Activated CD8-positive, alpha-beta memory T cell treated with anti-CD3 and anti-CD28 coated beads for 48 hours (primary cell): Measurements from ENCODE around the gene HSPB8.
"Not testable (repeated sequence)": the region's sequence is repeated elsewhere in the genome, so short reads cannot be mapped to it uniquely, and the experiment has no call there.

ENCODE experiments used
- DNase-seq, 3 experiments: peaks; one replicate each; pipeline ENCODE4 v3.0.0-alpha.2; 2020; ENCODE audit warnings: low read depth in 2 of 3, low spot score in 2 of 3

Gene HSPB8

GRCh38 chr12:119204671-119205285 lies 26.0 kb downstream of the HSPB8 start:
- no peak for DNase-seq

- no peak for DNase-seq
Measured at GRCh38 chr12:119206348-119207062, 27.8 kb downstream of the HSPB8 start.

- no peak for DNase-seq
Measured at GRCh38 chr12:119207063-119207560, 28.4 kb downstream of the HSPB8 start.

GRCh38 chr12:119208626-119209061 lies 29.9 kb downstream of the HSPB8 start:
- no peak for DNase-seq

GRCh38 chr12:119211884-119212283 lies 33.2 kb downstream of the HSPB8 start:
- DNase-seq, result no peak

- DNase-seq, result no peak
Measured at GRCh38 chr12:119216084-119216483, 37.4 kb downstream of the HSPB8 start.

- not testable (repeated sequence) for DNase-seq
Measured at GRCh38 chr12:119218875-119219274, 40.1 kb downstream of the HSPB8 start.

GRCh38 chr12:119222222-119222951 lies 43.7 kb downstream of the HSPB8 start:
- DNase-seq, result no peak

GRCh38 chr12:119225454-119225853 lies 46.7 kb downstream of the HSPB8 start:
- DNase-seq, result no peak

- no peak for DNase-seq
Measured at GRCh38 chr12:119227292-119227691, 48.6 kb downstream of the HSPB8 start.

- DNase-seq, result no peak
Measured at GRCh38 chr12:119229205-119229604, 50.5 kb downstream of the HSPB8 start.

GRCh38 chr12:119229837-119230236 lies 51.1 kb downstream of the HSPB8 start:
- DNase-seq, result no peak

- no peak for DNase-seq
Measured at GRCh38 chr12:119230807-119231206, 52.1 kb downstream of the HSPB8 start.

- DNase-seq, result no peak
Measured at GRCh38 chr12:119231774-119232173, 53.0 kb downstream of the HSPB8 start.

GRCh38 chr12:119235197-119235751 lies 56.5 kb downstream of the HSPB8 start:
- no peak for DNase-seq

- DNase-seq, result no peak
Measured at GRCh38 chr12:119236372-119236771, 57.6 kb downstream of the HSPB8 start.

GRCh38 chr12:119239040-119239439 lies 60.3 kb downstream of the HSPB8 start:
- no peak for DNase-seq

GRCh38 chr12:119241049-119241448 lies 62.3 kb downstream of the HSPB8 start:
- no peak for DNase-seq

GRCh38 chr12:119241580-119242169 lies 62.9 kb downstream of the HSPB8 start:
- DNase-seq, result no peak
